ENCODE results near the gene COL5A2. TPM values are rescaled to one million over a fixed set of nuclear protein-coding genes. Genes with fewer than 3 reads are reported as not detected.

The COL5A2 gene
- polyA plus RNA-seq, 1 donor (not counting 4 experiments of a cell fraction or from before 2014, with no cell fraction given), result 7.2 TPM

- Histone ChIP-seq H4K20me1 (ENCODE audit: control insufficient read depth, extremely low read depth, insufficient read depth, low read length) (no peaks in the 10 kb centered on the region), H3K27me3 (ENCODE audit: control insufficient read depth, extremely low read depth, insufficient read depth, low read length) (no peaks in the 10 kb centered on the region), H3K4me1 (ENCODE audit: control insufficient read depth, extremely low read depth, insufficient read depth, low read length) (no peaks in the 10 kb centered on the region), H3K4me3 (ENCODE audit: control insufficient read depth in 2 of 3, extremely low read depth in 1 of 3, insufficient read depth in 2 of 3, low read depth in 1 of 3, low read length in 3 of 3) (no peak overlapping the region), H3K9ac (ENCODE audit: control insufficient read depth, extremely low read depth, insufficient read depth, low read length) (no peak overlapping the region), H2AFZ (ENCODE audit: control insufficient read depth, low read length) (no peak overlapping the region), H3K79me2 (ENCODE audit: control insufficient read depth, insufficient read depth, low read length) (no peaks in the 10 kb centered on the region), H3K4me2 (ENCODE audit: control insufficient read depth, extremely low read depth, insufficient read depth, low read depth, low read length) (no peak overlapping the region), H3K9me1 (ENCODE audit: control insufficient read depth, extremely low read depth, insufficient read depth, low read length) (no peaks in the 10 kb centered on the region), H3K9me3 (ENCODE audit: control insufficient read depth, low read depth, low read length) (no peaks in the 10 kb centered on the region), H3K36me3 (ENCODE audit: control insufficient read depth in 2 of 2, extremely low read depth in 1 of 2, insufficient read depth in 2 of 2, low read length in 2 of 2) (no peaks in the 10 kb centered on the region), H3K27ac (ENCODE audit: control insufficient read depth, insufficient read depth, low read length) (no peak overlapping the region)
- dilution Hi-C loops (cut with MboI; ENCODE audit: extremely low pct_ligation_motif_present, low sequenced_read_pairs), result no loop called here
- no peak for FAIRE-seq
- no peak for DNase-seq (ENCODE audit: low read depth, low spot score)
- TF ChIP-seq CTCF (optimal IDR thresholded peaks at IDR 0.05 in 1 of 3, IDR thresholded peaks at IDR 0.05 in 1 of 3, conservative IDR thresholded peaks at IDR 0.05 in 1 of 3; ENCODE audit: extremely low read depth in 1 of 3, insufficient read depth in 2 of 3, low read length in 3 of 3) (no peak), EZH2 (IDR thresholded peaks at IDR 0.05; ENCODE audit: low read length) (no peak)
Measured at GRCh38 chr2:189171956-189172609, 7.5 kb downstream of the COL5A2 start.

- Histone ChIP-seq H3K27me3 (ENCODE audit: control insufficient read depth, extremely low read depth, insufficient read depth, low read length) (no peaks in the 10 kb centered on the region), H4K20me1 (ENCODE audit: control insufficient read depth, extremely low read depth, insufficient read depth, low read length) (no peaks in the 10 kb centered on the region), H3K9me1 (ENCODE audit: control insufficient read depth, extremely low read depth, insufficient read depth, low read length) (no peaks in the 10 kb centered on the region), H3K27ac (ENCODE audit: control insufficient read depth, insufficient read depth, low read length) (no peak overlapping the region), H3K9me3 (ENCODE audit: control insufficient read depth, low read depth, low read length) (no peaks in the 10 kb centered on the region), H3K4me3 (ENCODE audit: control insufficient read depth in 2 of 3, extremely low read depth in 1 of 3, insufficient read depth in 2 of 3, low read depth in 1 of 3, low read length in 3 of 3) (no peak overlapping the region), H3K4me2 (ENCODE audit: control insufficient read depth, extremely low read depth, insufficient read depth, low read depth, low read length) (no peak overlapping the region), H3K9ac (ENCODE audit: control insufficient read depth, extremely low read depth, insufficient read depth, low read length) (no peak overlapping the region), H3K79me2 (ENCODE audit: control insufficient read depth, insufficient read depth, low read length) (no peaks in the 10 kb centered on the region), H3K36me3 (ENCODE audit: control insufficient read depth in 2 of 2, extremely low read depth in 1 of 2, insufficient read depth in 2 of 2, low read length in 2 of 2) (no peaks in the 10 kb centered on the region), H3K4me1 (ENCODE audit: control insufficient read depth, extremely low read depth, insufficient read depth, low read length) (no peaks in the 10 kb centered on the region), H2AFZ (ENCODE audit: control insufficient read depth, low read length) (no peak overlapping the region)
- TF ChIP-seq EZH2 (IDR thresholded peaks at IDR 0.05; ENCODE audit: low read length), result no peak
- TF ChIP-seq CTCF (optimal IDR thresholded peaks at IDR 0.05 in 1 of 3, IDR thresholded peaks at IDR 0.05 in 1 of 3, conservative IDR thresholded peaks at IDR 0.05 in 1 of 3; ENCODE audit: extremely low read depth in 1 of 3, insufficient read depth in 2 of 3, low read length in 3 of 3), result no peak
- FAIRE-seq (no peak), DNase-seq (ENCODE audit: low read depth, low spot score) (no peak)
- dilution Hi-C loops (cut with MboI; ENCODE audit: extremely low pct_ligation_motif_present, low sequenced_read_pairs), result no loop called here
Measured at GRCh38 chr2:189168856-189169499, 10.6 kb downstream of the COL5A2 start.
